ENCODE results near the gene DOK1.

Gene DOK1

DNA sequence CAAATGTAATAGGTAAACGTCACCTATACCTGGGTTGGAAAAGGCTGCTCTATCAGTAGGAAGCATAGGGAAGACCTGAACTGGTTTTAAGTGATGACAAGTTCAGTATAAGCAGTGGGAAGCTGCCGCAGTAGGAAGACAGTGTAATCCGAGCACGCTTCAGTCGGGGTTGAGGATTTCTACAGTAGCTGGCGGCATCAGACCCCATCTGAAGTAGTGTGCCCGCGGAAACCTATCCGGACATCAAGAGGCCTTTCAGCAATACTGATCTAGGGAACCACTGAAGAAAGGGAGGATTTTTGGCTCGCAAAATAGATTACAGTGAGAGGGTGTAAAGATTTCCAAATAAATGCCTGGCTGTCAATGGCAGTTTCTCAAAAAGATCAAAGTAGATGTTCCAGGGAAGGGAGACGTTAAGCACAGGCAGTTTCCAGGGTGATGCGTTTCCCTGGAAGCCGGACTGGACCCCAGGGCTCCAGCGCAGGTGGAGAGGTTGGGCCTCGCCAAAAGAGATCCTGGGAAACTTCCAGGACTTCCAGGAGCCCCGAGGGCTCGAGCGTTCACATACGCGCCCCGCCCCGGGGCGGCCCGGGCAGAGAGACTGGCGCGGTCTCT, 6.1 kb upstream of the DOK1 start:
- Histone ChIP-seq H3K79me2 (ENCODE audit: insufficient read depth, low read length) (no peaks in the 10 kb centered on the region), H3K4me3 (ENCODE audit: low read depth in 1 of 2, low read length in 2 of 2) (no peak overlapping the region), H3K9me3 (ENCODE audit: insufficient read depth, low read length, severe bottlenecking) (no peaks in the 10 kb centered on the region), H3K36me3 (ENCODE audit: insufficient read depth, low read length) (no peaks in the 10 kb centered on the region), H4K20me1 (ENCODE audit: insufficient read depth, low read length) (no peaks in the 10 kb centered on the region), H3K27me3 (ENCODE audit: insufficient read depth, low read length, poor library complexity) (no peaks in the 10 kb centered on the region), H3K4me2 (ENCODE audit: insufficient read depth, low read length) (no peak overlapping the region), H2AFZ (ENCODE audit: low read depth, low read length) (no peak overlapping the region), H3K27ac (ENCODE audit: low read length) (no peak overlapping the region), H3K9ac (ENCODE audit: low read depth, low read length) (no peak overlapping the region), H3K4me1 (ENCODE audit: insufficient read depth, low read length) (peaks cover under 1% of the 10 kb centered on the region)
- ATAC-seq (ENCODE audit: insufficient read depth, low read depth) (no peak), DNase-seq (no peak)
- TF ChIP-seq EZH2 (IDR thresholded peaks at IDR 0.05; ENCODE audit: borderline replicate concordance, low read depth, low read length, severe bottlenecking) = no peak

DNA sequence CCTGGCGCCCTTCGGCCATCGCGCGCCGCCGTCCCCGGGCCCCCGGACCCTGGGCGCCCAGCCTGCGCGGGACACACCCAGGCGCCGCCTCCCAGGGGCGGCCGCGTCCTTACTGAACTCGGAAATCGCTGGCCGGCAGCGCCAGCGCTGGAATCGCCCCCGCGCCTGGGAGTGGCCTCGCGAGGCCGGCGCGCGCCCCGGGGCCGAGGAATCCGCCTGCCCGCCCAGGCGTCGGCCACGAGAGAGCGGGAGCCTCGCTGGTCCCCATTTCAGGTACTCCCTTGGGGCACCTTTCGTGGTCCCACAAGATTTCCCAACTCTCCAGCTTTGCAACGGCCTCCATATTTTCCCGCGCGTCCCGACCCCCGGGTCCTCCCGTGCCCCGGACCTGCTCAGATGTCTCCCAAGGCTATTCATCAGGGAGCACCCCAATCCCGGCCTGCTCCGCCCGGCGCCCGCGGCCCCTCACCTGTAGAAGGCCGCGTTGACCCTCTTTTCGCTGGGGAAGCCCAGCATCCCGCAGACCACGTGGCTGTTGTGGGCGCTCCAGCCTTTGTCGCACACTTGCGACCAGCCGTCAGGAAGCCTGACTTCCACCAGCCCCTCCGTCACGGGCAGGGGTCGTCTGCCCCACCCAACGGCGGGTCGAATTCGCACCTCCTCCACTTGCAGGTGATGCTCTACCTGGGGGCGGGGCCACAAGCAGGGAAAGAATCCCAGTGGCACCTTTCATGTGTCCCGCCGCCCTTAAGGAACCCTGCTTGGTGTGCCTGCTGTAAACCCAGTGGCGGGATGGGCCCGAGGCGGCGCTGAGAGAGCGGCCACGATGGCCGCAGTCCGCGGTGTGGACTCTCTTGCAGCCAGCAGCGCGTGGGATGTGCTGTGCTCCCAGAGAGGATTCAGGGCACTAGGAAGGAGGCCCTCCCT, 5.4 kb upstream of the DOK1 start:
- no peak overlapping the region for H3K4me2 ChIP-seq (ENCODE audit: insufficient read depth, low read length)
- H3K9ac ChIP-seq (ENCODE audit: low read depth, low read length) = no peak overlapping the region
- no peaks in the 10 kb centered on the region for H3K36me3 ChIP-seq (ENCODE audit: insufficient read depth, low read length)
- H3K79me2 ChIP-seq (ENCODE audit: insufficient read depth, low read length) = no peaks in the 10 kb centered on the region
- no peak overlapping the region for H3K4me3 ChIP-seq (ENCODE audit: low read depth in 1 of 2, low read length in 2 of 2)
- TF ChIP-seq EZH2 (IDR thresholded peaks at IDR 0.05; ENCODE audit: borderline replicate concordance, low read depth, low read length, severe bottlenecking) = no peak
- TF ChIP-seq, protein P1, sequence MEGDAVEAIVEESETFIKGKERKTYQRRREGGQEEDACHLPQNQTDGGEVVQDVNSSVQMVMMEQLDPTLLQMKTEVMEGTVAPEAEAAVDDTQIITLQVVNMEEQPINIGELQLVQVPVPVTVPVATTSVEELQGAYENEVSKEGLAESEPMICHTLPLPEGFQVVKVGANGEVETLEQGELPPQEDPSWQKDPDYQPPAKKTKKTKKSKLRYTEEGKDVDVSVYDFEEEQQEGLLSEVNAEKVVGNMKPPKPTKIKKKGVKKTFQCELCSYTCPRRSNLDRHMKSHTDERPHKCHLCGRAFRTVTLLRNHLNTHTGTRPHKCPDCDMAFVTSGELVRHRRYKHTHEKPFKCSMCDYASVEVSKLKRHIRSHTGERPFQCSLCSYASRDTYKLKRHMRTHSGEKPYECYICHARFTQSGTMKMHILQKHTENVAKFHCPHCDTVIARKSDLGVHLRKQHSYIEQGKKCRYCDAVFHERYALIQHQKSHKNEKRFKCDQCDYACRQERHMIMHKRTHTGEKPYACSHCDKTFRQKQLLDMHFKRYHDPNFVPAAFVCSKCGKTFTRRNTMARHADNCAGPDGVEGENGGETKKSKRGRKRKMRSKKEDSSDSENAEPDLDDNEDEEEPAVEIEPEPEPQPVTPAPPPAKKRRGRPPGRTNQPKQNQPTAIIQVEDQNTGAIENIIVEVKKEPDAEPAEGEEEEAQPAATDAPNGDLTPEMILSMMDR (IDR thresholded peaks at IDR 0.05; ENCODE audit: borderline replicate concordance, extremely low read depth, low read length, poor library complexity, severe bottlenecking) = no peak
- H3K27ac ChIP-seq (ENCODE audit: low read length) = no peak overlapping the region
- H3K27me3 ChIP-seq (ENCODE audit: insufficient read depth, low read length, poor library complexity) = no peaks in the 10 kb centered on the region
- no peaks in the 10 kb centered on the region for H4K20me1 ChIP-seq (ENCODE audit: insufficient read depth, low read length)
- ATAC-seq (ENCODE audit: insufficient read depth, low read depth) (no peak), DNase-seq (no peak)
- peaks cover 8% of the 10 kb centered on the region for H3K4me1 ChIP-seq (ENCODE audit: insufficient read depth, low read length)
- H2AFZ ChIP-seq (ENCODE audit: low read depth, low read length) = no peak overlapping the region
- no peaks in the 10 kb centered on the region for H3K9me3 ChIP-seq (ENCODE audit: insufficient read depth, low read length, severe bottlenecking)

- no peaks in the 10 kb centered on the region for H3K36me3 ChIP-seq (ENCODE audit: insufficient read depth, low read length)
- H3K79me2 ChIP-seq (ENCODE audit: insufficient read depth, low read length) = peaks cover 7% of the 10 kb centered on the region
- no peak overlapping the region for H3K4me2 ChIP-seq (ENCODE audit: insufficient read depth, low read length)
- no peak overlapping the region for H3K4me3 ChIP-seq (ENCODE audit: low read depth in 1 of 2, low read length in 2 of 2)
- no peaks in the 10 kb centered on the region for H3K9me3 ChIP-seq (ENCODE audit: insufficient read depth, low read length, severe bottlenecking)
- DNase-seq = no peak
- peaks cover 12% of the 10 kb centered on the region for H3K4me1 ChIP-seq (ENCODE audit: insufficient read depth, low read length)
- TF ChIP-seq, protein P1 (IDR thresholded peaks at IDR 0.05; ENCODE audit: borderline replicate concordance, extremely low read depth, low read length, poor library complexity, severe bottlenecking) = no peak
- no peak for TF ChIP-seq EZH2 (IDR thresholded peaks at IDR 0.05; ENCODE audit: borderline replicate concordance, low read depth, low read length, severe bottlenecking)
- no peak overlapping the region for H3K9ac ChIP-seq (ENCODE audit: low read depth, low read length)
- H2AFZ ChIP-seq (ENCODE audit: low read depth, low read length) = no peak overlapping the region
- 0 out of 2 replicates have a peak, but pooled peaks cover under 1% of the 10 kb centered on the region for H4K20me1 ChIP-seq (ENCODE audit: insufficient read depth, low read length)
- H3K27ac ChIP-seq (ENCODE audit: low read length) = no peak overlapping the region
- H3K27me3 ChIP-seq (ENCODE audit: insufficient read depth, low read length, poor library complexity) = no peaks in the 10 kb centered on the region
- ATAC-seq (ENCODE audit: insufficient read depth, low read depth) = no peak
Measured at GRCh38 chr2:74550231-74550630, 4.3 kb upstream of the DOK1 start.

- DNase-seq (no peak), ATAC-seq (ENCODE audit: insufficient read depth, low read depth) (no peak)
- peaks cover 13% of the 10 kb centered on the region for H3K79me2 ChIP-seq (ENCODE audit: insufficient read depth, low read length)
- peaks cover 6% of the 10 kb centered on the region for H3K36me3 ChIP-seq (ENCODE audit: insufficient read depth, low read length)
- H3K4me2 ChIP-seq (ENCODE audit: insufficient read depth, low read length) = no peak overlapping the region
- no peak for TF ChIP-seq EZH2 (IDR thresholded peaks at IDR 0.05; ENCODE audit: borderline replicate concordance, low read depth, low read length, severe bottlenecking)
- TF ChIP-seq, protein P1 (IDR thresholded peaks at IDR 0.05; ENCODE audit: borderline replicate concordance, extremely low read depth, low read length, poor library complexity, severe bottlenecking) = no peak
- peaks cover 22% of the 10 kb centered on the region for H3K4me1 ChIP-seq (ENCODE audit: insufficient read depth, low read length)
- no peak overlapping the region for H3K27ac ChIP-seq (ENCODE audit: low read length)
- no peak overlapping the region for H3K9ac ChIP-seq (ENCODE audit: low read depth, low read length)
- peaks cover 14% of the 10 kb centered on the region; the same call in 1 of the 2 replicates for H4K20me1 ChIP-seq (ENCODE audit: insufficient read depth, low read length)
- H2AFZ ChIP-seq (ENCODE audit: low read depth, low read length) = no peak overlapping the region
- no peaks in the 10 kb centered on the region for H3K27me3 ChIP-seq (ENCODE audit: insufficient read depth, low read length, poor library complexity)
- H3K4me3 ChIP-seq (ENCODE audit: low read depth in 1 of 2, low read length in 2 of 2) = no peak overlapping the region
- no peaks in the 10 kb centered on the region for H3K9me3 ChIP-seq (ENCODE audit: insufficient read depth, low read length, severe bottlenecking)
Measured at GRCh38 chr2:74551530-74551929, 3.0 kb upstream of the DOK1 start.

Data from DND-41 (cell line).